HUDEP-2 (cell line): Measurements from ENCODE around the gene NR1I3.

ENCODE experiments used
- DNase-seq, 76 experiments: peaks; one replicate each; lab custom pipeline; 2025; ENCODE audit not compliant: unreplicated experiment in 76 of 76; lab: John Stamatoyannopoulos, UW

Gene NR1I3

DNA sequence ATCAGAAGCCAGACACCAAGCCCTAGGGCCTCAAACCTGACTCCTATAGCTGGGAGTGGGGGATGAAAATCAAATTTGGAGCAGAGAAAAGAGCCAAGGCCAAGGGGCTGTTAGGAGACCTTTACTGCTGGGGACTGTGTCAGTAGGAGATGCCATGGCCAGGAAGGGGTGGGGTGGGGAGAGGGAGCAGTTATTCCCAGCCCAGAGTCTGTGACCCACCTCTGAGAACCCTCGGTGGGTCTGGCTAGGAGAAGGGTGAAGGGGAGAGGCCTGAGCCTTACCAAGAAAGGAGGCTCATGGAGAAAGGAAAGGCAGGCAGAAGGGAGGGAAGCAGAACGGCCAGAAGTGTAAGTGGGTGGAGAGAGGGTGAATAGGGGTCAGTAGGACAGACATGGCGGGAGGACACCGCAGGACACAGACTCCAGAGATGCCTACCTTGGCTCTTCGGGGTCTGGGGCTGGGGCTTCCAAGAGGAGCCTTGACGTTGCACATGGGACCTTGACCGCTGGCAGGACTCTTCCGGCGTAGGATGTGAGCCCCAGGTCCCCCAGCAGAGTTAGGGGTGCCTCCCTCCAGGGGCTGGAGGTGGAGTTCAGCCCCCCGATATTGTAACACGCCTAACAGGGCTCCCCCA, 40.3 kb downstream of the NR1I3 start:
- DNase-seq = no peak

GRCh38 chr1:161196521-161197451, 41.2 kb downstream of the NR1I3 start:
- DNase-seq = no peak

GRCh38 chr1:161196111-161196510, 41.9 kb downstream of the NR1I3 start:
- DNase-seq = no peak

GRCh38 chr1:161195171-161195570, 42.8 kb downstream of the NR1I3 start:
- DNase-seq = no peak

GRCh38 chr1:161193561-161194235, 44.3 kb downstream of the NR1I3 start:
- DNase-seq = no peak

GRCh38 chr1:161192476-161193465, 45.2 kb downstream of the NR1I3 start:
- DNase-seq = peak in 59 of 76 experiments; percentile 5 to 74 (median 36)

DNA sequence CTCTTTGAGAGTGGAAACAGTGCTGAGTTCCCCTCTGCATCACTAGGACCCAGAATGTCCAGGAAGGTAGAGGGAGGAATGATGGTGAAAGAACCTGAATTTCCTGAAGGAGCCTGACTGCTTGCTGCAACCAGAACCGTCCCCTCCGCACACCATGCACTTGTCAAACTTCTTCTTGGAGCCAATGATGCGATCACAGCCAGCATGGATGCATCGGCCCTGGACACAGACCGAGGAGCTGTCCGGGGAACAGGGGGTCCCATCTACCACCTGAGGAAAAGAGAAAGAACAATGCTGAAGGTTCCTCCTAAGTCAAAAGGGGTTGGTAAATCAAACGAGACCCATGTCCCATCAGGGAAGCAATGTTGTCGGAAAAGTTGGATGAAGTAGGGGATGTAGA, 46.0 kb downstream of the NR1I3 start:
- DNase-seq = no peak

DNA sequence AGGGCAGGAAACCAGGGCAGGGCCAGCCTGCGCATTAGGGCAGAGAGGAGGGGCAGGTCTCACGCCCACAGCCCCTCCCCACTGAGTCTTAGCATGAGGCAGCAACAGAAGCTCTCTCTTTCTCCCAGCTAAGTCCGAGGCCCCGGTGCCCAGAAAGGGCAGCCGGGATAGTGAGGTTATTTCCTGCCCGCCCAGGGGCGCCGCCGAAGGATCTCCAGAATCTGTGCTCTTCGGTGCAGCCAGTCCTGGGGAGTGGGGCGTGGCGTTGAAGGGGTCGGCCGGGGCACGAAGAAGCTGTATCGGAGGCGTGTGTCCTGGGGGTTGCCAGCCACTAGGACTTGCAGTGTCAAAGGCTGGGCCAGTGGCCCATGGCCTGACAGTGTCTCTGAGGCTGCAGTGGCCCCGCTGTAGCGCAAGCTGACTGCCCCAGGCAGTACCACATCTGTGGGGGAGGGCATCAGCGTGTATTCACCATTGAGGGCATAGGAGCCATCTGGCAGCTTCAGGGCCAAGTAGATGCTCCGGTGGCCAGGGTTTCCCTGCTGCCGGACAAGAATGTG, 47.0 kb downstream of the NR1I3 start:
- DNase-seq = no peak

- DNase-seq = no peak
Measured at GRCh38 chr1:161189036-161189435, 49.0 kb downstream of the NR1I3 start.

DNA sequence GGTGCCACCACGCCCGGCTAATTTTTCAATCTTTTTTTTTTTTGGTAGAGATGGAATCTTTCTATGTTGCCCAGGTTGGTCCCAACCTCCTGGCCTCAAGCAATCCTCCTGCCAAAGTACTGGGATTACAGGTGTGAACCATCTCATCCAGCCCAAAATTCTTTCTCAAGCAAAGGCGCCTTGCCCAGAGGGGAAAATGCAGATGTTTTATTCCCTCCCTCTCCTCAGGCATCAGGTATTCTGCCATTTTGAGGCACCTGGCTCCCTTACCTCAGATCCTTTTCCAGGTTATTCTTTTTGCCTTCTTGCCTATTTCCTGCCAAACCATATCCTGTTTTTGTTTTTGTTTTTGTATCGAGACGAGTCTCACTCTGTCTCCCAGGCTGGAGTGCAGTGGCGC, 49.6 kb downstream of the NR1I3 start:
- DNase-seq = no peak

- DNase-seq = no peak
Measured at GRCh38 chr1:161187311-161187710, 50.7 kb downstream of the NR1I3 start.

DNA sequence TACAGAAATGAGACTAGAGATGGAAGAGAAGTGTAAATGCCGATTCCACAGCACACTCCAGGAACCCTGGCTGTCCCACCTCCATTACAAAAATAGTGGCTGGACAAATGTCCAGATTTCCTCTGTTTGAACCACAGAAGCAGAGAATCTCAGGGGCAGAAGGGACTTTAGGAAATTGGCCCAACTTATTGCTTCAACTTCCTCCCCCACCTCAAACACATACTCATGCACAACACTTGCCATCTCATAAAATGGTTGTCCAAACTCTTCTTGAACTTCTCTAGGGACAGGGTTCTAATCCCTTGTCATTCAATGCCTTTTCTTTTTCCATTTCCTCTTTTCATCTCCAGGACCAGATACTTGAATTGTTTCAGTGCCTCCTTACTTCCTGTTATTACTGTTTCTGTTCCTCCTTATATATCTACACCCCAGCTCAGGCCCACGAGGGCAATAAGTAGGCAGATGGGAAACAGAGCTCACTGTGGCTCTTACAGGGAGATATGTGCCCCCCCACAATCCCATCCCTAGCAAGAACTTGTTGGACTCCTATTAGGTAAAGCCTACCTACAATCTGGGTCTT, 52.2 kb downstream of the NR1I3 start:
- no peak for DNase-seq

GRCh38 chr1:161185282-161185682, 52.7 kb downstream of the NR1I3 start:
- peak in 29 of 76 experiments; percentile 6 to 54 (median 24) for DNase-seq

GRCh38 chr1:161182214-161182613, 55.8 kb downstream of the NR1I3 start:
- DNase-seq = peak in 7 of 76 experiments; percentile 11 to 27 (median 23)

GRCh38 chr1:161180639-161181038, 57.4 kb downstream of the NR1I3 start:
- peak in 1 of 76 experiments; percentile 9 for DNase-seq

- DNase-seq = no peak
Measured at GRCh38 chr1:161179698-161180097, 58.3 kb downstream of the NR1I3 start.
